Measurements from ENCODE around the gene SRPK1.

DNA sequence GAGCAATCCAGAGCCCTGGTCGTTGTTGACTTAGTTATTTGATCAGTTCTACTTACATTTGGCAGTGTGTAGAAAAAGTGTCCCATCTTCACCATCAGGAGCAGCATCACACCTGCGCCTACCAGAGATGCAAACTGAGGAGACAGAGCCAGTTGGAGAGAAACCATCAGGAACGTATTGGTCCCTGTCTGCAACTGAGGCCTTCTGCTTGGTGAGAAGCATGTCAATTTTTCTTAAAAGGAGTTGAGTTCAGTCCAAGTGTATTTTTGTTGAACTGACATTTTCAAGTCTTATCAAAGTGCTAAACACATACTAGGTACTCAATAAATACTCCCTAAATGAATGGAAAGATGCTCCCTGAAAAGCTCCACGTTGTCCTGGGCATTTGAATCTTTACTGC, 47.9 kb upstream of the SRPK1 start:
- TF ChIP-seq, protein P1, sequence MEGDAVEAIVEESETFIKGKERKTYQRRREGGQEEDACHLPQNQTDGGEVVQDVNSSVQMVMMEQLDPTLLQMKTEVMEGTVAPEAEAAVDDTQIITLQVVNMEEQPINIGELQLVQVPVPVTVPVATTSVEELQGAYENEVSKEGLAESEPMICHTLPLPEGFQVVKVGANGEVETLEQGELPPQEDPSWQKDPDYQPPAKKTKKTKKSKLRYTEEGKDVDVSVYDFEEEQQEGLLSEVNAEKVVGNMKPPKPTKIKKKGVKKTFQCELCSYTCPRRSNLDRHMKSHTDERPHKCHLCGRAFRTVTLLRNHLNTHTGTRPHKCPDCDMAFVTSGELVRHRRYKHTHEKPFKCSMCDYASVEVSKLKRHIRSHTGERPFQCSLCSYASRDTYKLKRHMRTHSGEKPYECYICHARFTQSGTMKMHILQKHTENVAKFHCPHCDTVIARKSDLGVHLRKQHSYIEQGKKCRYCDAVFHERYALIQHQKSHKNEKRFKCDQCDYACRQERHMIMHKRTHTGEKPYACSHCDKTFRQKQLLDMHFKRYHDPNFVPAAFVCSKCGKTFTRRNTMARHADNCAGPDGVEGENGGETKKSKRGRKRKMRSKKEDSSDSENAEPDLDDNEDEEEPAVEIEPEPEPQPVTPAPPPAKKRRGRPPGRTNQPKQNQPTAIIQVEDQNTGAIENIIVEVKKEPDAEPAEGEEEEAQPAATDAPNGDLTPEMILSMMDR (IDR thresholded peaks at IDR 0.05): no peak
- no peak for TF ChIP-seq POLR2A (IDR thresholded peaks at IDR 0.05)

All from uterus (tissue), 2 donors.